ENCODE data around the gene GAPVD1. TPM values are rescaled to one million over a fixed set of nuclear protein-coding genes. Genes with fewer than 3 reads are reported as not detected.

The GAPVD1 gene
- total and polyA plus RNA-seq, 2 of the 8 experiments (the other 6 are each of a cell fraction or from before 2014, with no cell fraction given) = 5.5 to 40.5 TPM

- no peak overlapping the region for H3K56ac ChIP-seq (replicated peaks; ENCODE audit: insufficient read length, low read depth, low read length)
- H3K27ac ChIP-seq (ENCODE audit: low read depth, low read length) = no peak overlapping the region
- FAIRE-seq = no peak
- no peak overlapping the region for H3K4me3 ChIP-seq (ENCODE audit: extremely low read depth in 1 of 4, insufficient read depth in 2 of 4, low read depth in 3 of 4, low read length in 4 of 4)
- no peak overlapping the region for H3K18ac ChIP-seq (ENCODE audit: extremely low read depth, low read length)
- H3K27me3 ChIP-seq (replicated peaks in 1 of 4; ENCODE audit: control insufficient read depth in 3 of 4, extremely low read depth in 1 of 4, insufficient read depth in 3 of 4, low read length in 3 of 4) = no peaks in the 10 kb centered on the region
- H3K36me3 ChIP-seq (ENCODE audit: control insufficient read depth in 2 of 4, insufficient read depth in 4 of 4, low read length in 3 of 4) = 0 out of 8 replicates have a peak, but pooled peaks cover 0 to 4% (median 0%) of the 10 kb centered on the region in 4 experiments
- H3K79me1 ChIP-seq (ENCODE audit: low read depth, low read length) = peaks cover 4% of the 10 kb centered on the region; the same call in 1 of the 2 replicates
- H3K4me1 ChIP-seq (replicated peaks in 1 of 4; ENCODE audit: control insufficient read depth in 3 of 4, insufficient read depth in 4 of 4, low read length in 3 of 4) = peaks cover 0 to 2% (median 0%) of the 10 kb centered on the region in 4 experiments; a peak in 1 of 7 replicates
- no peak overlapping the region for H2BK20ac ChIP-seq (ENCODE audit: low read length)
- H4K5ac ChIP-seq (ENCODE audit: insufficient read length, low read depth, low read length) = no peak overlapping the region
- H3K14ac ChIP-seq (ENCODE audit: insufficient read length) = no peak overlapping the region
- no peak overlapping the region; the same call in 1 of the 2 replicates for H2BK12ac ChIP-seq (ENCODE audit: low read depth, low read length)
- H4K20me1 ChIP-seq (replicated peaks in 1 of 2; ENCODE audit: control insufficient read depth in 1 of 2, insufficient read depth in 2 of 2, low read length in 2 of 2) = no peaks in the 10 kb centered on the region
- peaks cover 3% of the 10 kb centered on the region for H3K23me2 ChIP-seq (ENCODE audit: low read depth, low read length)
- no peaks in the 10 kb centered on the region for H3K9me3 ChIP-seq (ENCODE audit: insufficient read depth in 2 of 2, low read depth in 1 of 2, low read length in 1 of 2)
- no peak overlapping the region for H2BK15ac ChIP-seq (ENCODE audit: low read length)
- POLR2A ChIA-PET (ENCODE audit: partially characterized antibody) = interaction anchor here (0.7 to 2.4 kb wide), 3 partner anchors 16 to 60 kb away, joined by 3 to 15 read pairs (median 3); partner anchors contain the start of gene HSPA5
- no peak overlapping the region for H3K9ac ChIP-seq (replicated peaks in 1 of 4; ENCODE audit: extremely low read depth in 1 of 4, low read depth in 3 of 4, low read length in 3 of 4)
- H2AK5ac ChIP-seq (ENCODE audit: low read depth, low read length) = no peak overlapping the region
- H3K4me2 ChIP-seq (ENCODE audit: insufficient read depth in 1 of 2, low read depth in 2 of 2, low read length in 2 of 2) = no peak overlapping the region; a peak in 1 of 4 replicates
- DNase-seq (ENCODE audit: low read depth in 1 of 2, low spot score in 2 of 2) = no peak
- peaks cover 0 to 29% of the 10 kb centered on the region in 2 experiments; a peak in 2 of 4 replicates for H3K79me2 ChIP-seq (ENCODE audit: control insufficient read depth in 1 of 2, insufficient read depth in 2 of 2, low read length in 2 of 2)
- CTCF ChIA-PET (ENCODE audit: partially characterized antibody) = interaction anchor here (0.6 to 1.8 kb wide), 5 partner anchors 33 to 420 kb away, joined by 3 to 9 read pairs (median 4); partner anchors contain the start of gene WDR38
- no peak overlapping the region for H4K91ac ChIP-seq (replicated peaks; ENCODE audit: insufficient read length, low read length)
- TF ChIP-seq TBP (IDR thresholded peaks at IDR 0.05; ENCODE audit: low read depth, low read length) (no peak), E2F6 (IDR thresholded peaks at IDR 0.05) (no peak), SRF (IDR thresholded peaks at IDR 0.05; ENCODE audit: low read depth, low read length) (no peak), RFX5 (IDR thresholded peaks at IDR 0.05; ENCODE audit: borderline replicate concordance, low read depth, low read length) (no peak), ZNF274 (IDR thresholded peaks at IDR 0.05; ENCODE audit: borderline replicate concordance, extremely low read depth, low read length) (no peak), POLR2A (IDR thresholded peaks at IDR 0.05; ENCODE audit: control extremely low read depth in 1 of 2, low read depth in 2 of 2, low read length in 2 of 2) (no peak)
- TF ChIP-seq, protein P1, sequence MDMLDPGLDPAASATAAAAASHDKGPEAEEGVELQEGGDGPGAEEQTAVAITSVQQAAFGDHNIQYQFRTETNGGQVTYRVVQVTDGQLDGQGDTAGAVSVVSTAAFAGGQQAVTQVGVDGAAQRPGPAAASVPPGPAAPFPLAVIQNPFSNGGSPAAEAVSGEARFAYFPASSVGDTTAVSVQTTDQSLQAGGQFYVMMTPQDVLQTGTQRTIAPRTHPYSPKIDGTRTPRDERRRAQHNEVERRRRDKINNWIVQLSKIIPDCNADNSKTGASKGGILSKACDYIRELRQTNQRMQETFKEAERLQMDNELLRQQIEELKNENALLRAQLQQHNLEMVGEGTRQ (IDR thresholded peaks at IDR 0.05; ENCODE audit: low read length) = no peak
- no peak overlapping the region for H3K23ac ChIP-seq (ENCODE audit: insufficient read length)
- no peak overlapping the region for H3K4ac ChIP-seq (replicated peaks; ENCODE audit: insufficient read length, low read depth, low read length)
- no peak overlapping the region for H2BK120ac ChIP-seq (replicated peaks; ENCODE audit: low read depth, low read length)
- no peak overlapping the region for H4K8ac ChIP-seq (ENCODE audit: extremely low read depth, insufficient read depth, low read length)
- no peak overlapping the region for H2BK5ac ChIP-seq (ENCODE audit: low read depth, low read length)
- H2AFZ ChIP-seq (ENCODE audit: low read length) = no peak overlapping the region
These were observed 1.1 kb upstream of the GAPVD1 start for GRCh38 chr9:125260561-125260960.
